GM12878 (cell line): ENCODE results near the gene MRTFB.

Experiments
- TCF12 ChIP-seq: IDR thresholded peaks from 2 replicates; pipeline ENCODE4 v1.6.1; 2011; ENCODE audit warnings: low read depth, mild to moderate bottlenecking, low read length
- TF ChIP-seq, protein P1 (sequence below): fragments of 150-350 bp; IDR thresholded peaks from 2 replicates; pipeline ENCODE4 v1.6.1; 2016; ENCODE audit warnings: low read depth, low read length
- TF ChIP-seq, protein P2 (sequence below): IDR thresholded peaks from 2 replicates; pipeline ENCODE4 v1.6.1; 2012; ENCODE audit warnings: low read depth, low read length, improper control_type of control experiment

DNA sequence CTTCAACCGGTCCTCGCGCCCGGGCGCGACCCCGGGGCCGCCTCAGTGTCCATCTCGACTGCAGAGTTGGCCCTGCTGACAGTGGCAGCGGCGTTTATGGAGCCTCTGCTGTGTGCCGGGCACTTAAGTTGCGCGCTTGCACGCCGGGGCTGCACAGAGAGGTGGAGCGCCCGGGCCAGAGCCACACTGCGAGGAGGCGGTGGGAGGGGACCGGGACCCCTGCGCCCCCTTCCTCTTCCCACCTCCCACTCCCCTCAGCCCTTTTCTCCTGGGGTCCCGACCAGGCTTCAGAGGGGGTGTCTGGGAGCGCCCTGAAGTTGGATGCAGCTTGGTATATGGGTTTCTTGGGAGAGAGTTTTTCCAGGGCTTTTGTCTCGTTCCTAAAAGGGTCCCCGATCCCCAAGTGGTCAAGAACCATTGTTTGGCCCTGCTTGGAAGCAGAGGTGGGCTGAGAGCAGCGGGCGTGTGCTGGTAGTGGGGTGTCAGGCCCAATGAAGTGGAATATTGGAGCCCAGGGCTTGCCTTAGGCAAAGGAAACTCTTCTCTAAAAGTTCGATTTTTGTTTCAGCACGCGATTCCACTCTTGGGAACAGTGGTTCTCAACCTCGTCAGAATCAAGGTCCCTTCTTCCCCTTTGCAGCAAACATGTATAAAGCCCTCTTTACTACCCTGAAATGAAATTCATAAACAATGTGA, 605 bp downstream of the MRTFB start:
- no peak for TF ChIP-seq TCF12
- TF ChIP-seq, protein P1, sequence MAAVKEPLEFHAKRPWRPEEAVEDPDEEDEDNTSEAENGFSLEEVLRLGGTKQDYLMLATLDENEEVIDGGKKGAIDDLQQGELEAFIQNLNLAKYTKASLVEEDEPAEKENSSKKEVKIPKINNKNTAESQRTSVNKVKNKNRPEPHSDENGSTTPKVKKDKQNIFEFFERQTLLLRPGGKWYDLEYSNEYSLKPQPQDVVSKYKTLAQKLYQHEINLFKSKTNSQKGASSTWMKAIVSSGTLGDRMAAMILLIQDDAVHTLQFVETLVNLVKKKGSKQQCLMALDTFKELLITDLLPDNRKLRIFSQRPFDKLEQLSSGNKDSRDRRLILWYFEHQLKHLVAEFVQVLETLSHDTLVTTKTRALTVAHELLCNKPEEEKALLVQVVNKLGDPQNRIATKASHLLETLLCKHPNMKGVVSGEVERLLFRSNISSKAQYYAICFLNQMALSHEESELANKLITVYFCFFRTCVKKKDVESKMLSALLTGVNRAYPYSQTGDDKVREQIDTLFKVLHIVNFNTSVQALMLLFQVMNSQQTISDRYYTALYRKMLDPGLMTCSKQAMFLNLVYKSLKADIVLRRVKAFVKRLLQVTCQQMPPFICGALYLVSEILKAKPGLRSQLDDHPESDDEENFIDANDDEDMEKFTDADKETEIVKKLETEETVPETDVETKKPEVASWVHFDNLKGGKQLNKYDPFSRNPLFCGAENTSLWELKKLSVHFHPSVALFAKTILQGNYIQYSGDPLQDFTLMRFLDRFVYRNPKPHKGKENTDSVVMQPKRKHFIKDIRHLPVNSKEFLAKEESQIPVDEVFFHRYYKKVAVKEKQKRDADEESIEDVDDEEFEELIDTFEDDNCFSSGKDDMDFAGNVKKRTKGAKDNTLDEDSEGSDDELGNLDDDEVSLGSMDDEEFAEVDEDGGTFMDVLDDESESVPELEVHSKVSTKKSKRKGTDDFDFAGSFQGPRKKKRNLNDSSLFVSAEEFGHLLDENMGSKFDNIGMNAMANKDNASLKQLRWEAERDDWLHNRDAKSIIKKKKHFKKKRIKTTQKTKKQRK, result no peak
- TF ChIP-seq, protein P2, sequence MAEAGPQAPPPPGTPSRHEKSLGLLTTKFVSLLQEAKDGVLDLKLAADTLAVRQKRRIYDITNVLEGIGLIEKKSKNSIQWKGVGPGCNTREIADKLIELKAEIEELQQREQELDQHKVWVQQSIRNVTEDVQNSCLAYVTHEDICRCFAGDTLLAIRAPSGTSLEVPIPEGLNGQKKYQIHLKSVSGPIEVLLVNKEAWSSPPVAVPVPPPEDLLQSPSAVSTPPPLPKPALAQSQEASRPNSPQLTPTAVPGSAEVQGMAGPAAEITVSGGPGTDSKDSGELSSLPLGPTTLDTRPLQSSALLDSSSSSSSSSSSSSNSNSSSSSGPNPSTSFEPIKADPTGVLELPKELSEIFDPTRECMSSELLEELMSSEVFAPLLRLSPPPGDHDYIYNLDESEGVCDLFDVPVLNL, result no peak
